Breast epithelium (tissue), 4 donors: ENCODE data around the gene DNM3. TPM values are rescaled to one million over a fixed set of nuclear protein-coding genes. Genes with fewer than 3 reads are reported as not detected.

Source experiments
- DNase-seq, 2 donors: peaks; one replicate each; pipeline ENCODE4 v3.0.0-alpha.2; 2019; ENCODE audit warnings: low spot score in 2 of 2
- H3K27ac ChIP-seq, 2 donors: fragments of 200-600 bp; sonication (generic) in 1 of 2; one replicate each; pipeline ENCODE4 v1.5.1; 2016 to 2019; ENCODE audit warnings: mild to moderate bottlenecking in 1 of 2
- H3K27me3 ChIP-seq, 2 donors: fragments of 200-600 bp; sonication (generic) in 1 of 2; one replicate each; pipeline versions ENCODE4 v1.5.1 to v1.6.0; 2017 to 2019; ENCODE audit warnings: control low read depth in 1 of 2, mild to moderate bottlenecking in 1 of 2
- H3K36me3 ChIP-seq: fragments of 200-600 bp; one replicate; pipeline ENCODE4 v1.5.1; 2019
- H3K4me1 ChIP-seq, 2 donors: fragments of 200-600 bp; sonication (generic); one replicate each; pipeline ENCODE4 v1.5.1; 2016 to 2019; ENCODE audit warnings: control low read depth in 1 of 2
- H3K4me3 ChIP-seq, 3 donors: fragments of 200-600 bp; sonication (generic); 1 replicate in 2 of 3; 2 replicates in 1 of 3; pipeline ENCODE4 v1.5.1; 2016 to 2019; ENCODE audit warnings: mild to moderate bottlenecking in 3 of 3, moderate library complexity in 2 of 3
- H3K9me3 ChIP-seq, 2 donors: fragments of 200-600 bp; sonication (generic) in 1 of 2; one replicate each; pipeline ENCODE4 v1.5.1; 2016 to 2019; ENCODE audit warnings: control low read depth in 1 of 2
- CTCF ChIP-seq, 3 donors: fragments of 450-650 bp; IDR thresholded peaks; one replicate each; pipeline ENCODE4 v1.5.1; 2016 to 2017; ENCODE audit warnings: antibody characterized with exemption in 3 of 3, mild to moderate bottlenecking in 3 of 3, moderate library complexity in 3 of 3
- POLR2A ChIP-seq: fragments of 450-650 bp; IDR thresholded peaks from one replicate; pipeline ENCODE4 v1.6.1; 2016; ENCODE audit warnings: antibody characterized with exemption, mild to moderate bottlenecking, moderate library complexity
- POLR2AphosphoS5 ChIP-seq, 3 donors: sonication (generic); formaldehyde crosslinking; IDR thresholded peaks; one replicate each; pipeline ENCODE4 v1.6.1; 2017; ENCODE audit warnings: antibody characterized with exemption in 3 of 3
- intact Hi-C: fragments of 100-400 bp; cut with DNase I; formaldehyde crosslinking; loops from one replicate; pipeline ENCODE4 v1.15.1; 2023; ENCODE audit warnings: low total_unique reads
- total RNA-seq, 3 donors: library from RNA; depleted of rRNA; stranded (reverse); fragments of >200 nt; gene quantifications; one replicate each; pipeline ENCODE4 v1.1.0, GENCODE V29; 2016

Gene DNM3
- total RNA-seq, 3 donors from 2014 or later: 5.1 to 7.5 (median 6.6) TPM

- no peak overlapping the region for H3K27ac ChIP-seq
- no peak for DNase-seq
- H3K36me3 ChIP-seq: no peaks in the 10 kb centered on the region
- no peak overlapping the region for H3K4me3 ChIP-seq
- peaks cover 0 to 6% of the 10 kb centered on the region in 2 donors for H3K27me3 ChIP-seq
- no peaks in the 10 kb centered on the region for H3K4me1 ChIP-seq
- no peaks in the 10 kb centered on the region for H3K9me3 ChIP-seq
- intact Hi-C loops: no loop called here
- TF ChIP-seq POLR2AphosphoS5 (IDR thresholded peaks at IDR 0.05): no peak
- no peak for TF ChIP-seq CTCF (IDR thresholded peaks at IDR 0.05)
- no peak for TF ChIP-seq POLR2A
Observed at GRCh38 chr1:171949316-171949715, 108.0 kb downstream of the DNM3 start.

DNA sequence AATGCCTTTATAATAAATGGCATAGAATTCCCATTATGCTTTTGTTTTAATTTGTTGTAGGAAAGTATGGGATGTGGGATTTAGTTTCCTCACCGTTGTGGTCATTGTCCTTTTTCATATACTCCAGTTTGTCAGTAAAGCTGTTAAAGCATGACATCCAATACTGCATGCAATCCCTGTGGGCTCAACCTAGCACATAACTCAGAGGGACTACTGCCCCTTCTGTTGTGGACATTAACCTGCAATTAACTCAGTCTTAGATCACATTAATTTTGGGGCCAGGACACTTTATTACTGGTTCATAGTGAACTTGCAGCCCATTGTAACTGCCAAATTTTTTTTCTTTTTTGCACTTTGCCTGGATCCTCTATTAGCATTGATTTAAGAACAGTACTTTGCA is 112.5 kb downstream of the DNM3 start:
- intact Hi-C loops: no loop called here
- TF ChIP-seq CTCF (IDR thresholded peaks at IDR 0.05): no peak
- TF ChIP-seq POLR2AphosphoS5 (IDR thresholded peaks at IDR 0.05): no peak
- TF ChIP-seq POLR2A: no peak
- Histone ChIP-seq H3K27ac (no peak overlapping the region), H3K27me3 (peaks cover 0 to 7% of the 10 kb centered on the region in 2 donors), H3K9me3 (no peaks in the 10 kb centered on the region), H3K36me3 (no peaks in the 10 kb centered on the region), H3K4me1 (no peaks in the 10 kb centered on the region), H3K4me3 (no peak overlapping the region)
- DNase-seq: no peak

GRCh38 chr1:171954361-171954760 is 113.1 kb downstream of the DNM3 start:
- Histone ChIP-seq H3K27ac (no peak overlapping the region), H3K36me3 (no peaks in the 10 kb centered on the region), H3K27me3 (peaks cover 0 to 7% of the 10 kb centered on the region in 2 donors), H3K4me3 (no peak overlapping the region), H3K9me3 (no peaks in the 10 kb centered on the region), H3K4me1 (no peaks in the 10 kb centered on the region)
- intact Hi-C loops: no loop called here
- no peak for DNase-seq
- TF ChIP-seq POLR2A: no peak
- TF ChIP-seq POLR2AphosphoS5 (IDR thresholded peaks at IDR 0.05): no peak
- no peak for TF ChIP-seq CTCF (IDR thresholded peaks at IDR 0.05)

DNA sequence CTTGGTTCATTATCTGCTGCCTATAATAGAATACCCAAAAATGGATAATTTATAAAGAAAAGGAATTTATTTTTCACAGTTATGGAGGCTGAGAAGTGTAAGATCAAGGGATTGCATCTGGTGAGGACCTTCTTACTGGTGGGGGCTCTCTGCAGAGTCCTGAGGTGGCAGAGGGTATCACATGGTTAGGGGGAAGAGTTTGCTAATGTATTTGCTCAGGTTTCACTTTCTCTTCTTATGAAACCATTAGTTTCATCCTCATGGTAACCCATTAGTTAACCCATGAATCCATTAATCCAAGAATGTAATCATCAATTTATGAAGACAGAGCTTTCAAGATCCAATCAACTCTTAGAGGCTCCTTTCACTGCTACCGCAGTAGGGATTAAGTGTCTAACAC is 120.6 kb downstream of the DNM3 start:
- H3K4me3 ChIP-seq: no peak overlapping the region
- H3K36me3 ChIP-seq: no peaks in the 10 kb centered on the region
- H3K27me3 ChIP-seq: no peaks in the 10 kb centered on the region
- no peaks in the 10 kb centered on the region for H3K4me1 ChIP-seq
- no peak for TF ChIP-seq CTCF (IDR thresholded peaks at IDR 0.05)
- TF ChIP-seq POLR2A: no peak
- TF ChIP-seq POLR2AphosphoS5 (IDR thresholded peaks at IDR 0.05): no peak
- intact Hi-C loops: no loop called here
- no peaks in the 10 kb centered on the region for H3K9me3 ChIP-seq
- no peak overlapping the region for H3K27ac ChIP-seq
- no peak for DNase-seq

GRCh38 chr1:171963762-171964161 is 122.5 kb downstream of the DNM3 start:
- Histone ChIP-seq H3K27ac (no peak overlapping the region), H3K36me3 (no peaks in the 10 kb centered on the region), H3K9me3 (no peaks in the 10 kb centered on the region), H3K4me3 (no peak overlapping the region), H3K27me3 (no peaks in the 10 kb centered on the region), H3K4me1 (no peaks in the 10 kb centered on the region)
- TF ChIP-seq CTCF (IDR thresholded peaks at IDR 0.05) (no peak), POLR2AphosphoS5 (IDR thresholded peaks at IDR 0.05) (no peak), POLR2A (no peak)
- DNase-seq: no peak
- intact Hi-C loops: no loop called here
